CD4-positive, alpha-beta memory T cell (primary cell): ENCODE measurements around the gene TMEM62. TPM values are rescaled to one million over a fixed set of nuclear protein-coding genes. Genes with fewer than 3 reads are reported as not detected.
"Not testable (repeated sequence)": the region's sequence is repeated elsewhere in the genome, so short reads cannot be mapped to it uniquely, and the experiment has no call there.

ENCODE experiments used
- CTCF ChIA-PET: fragments of 350-600 bp; sonication (Branson Sonifier 250); formaldehyde crosslinking; loops from one replicate; lab custom pipeline; 2021; ENCODE audit warnings: inconsistent platforms; ENCODE audit not compliant: partially characterized antibody; lab: Charles Lee
- POLR2A ChIA-PET: fragments of 350-600 bp; sonication (Branson Sonifier 250); formaldehyde crosslinking; loops from one replicate; lab custom pipeline; 2021; ENCODE audit not compliant: partially characterized antibody; lab: Charles Lee
- DNase-seq, 5 donors: peaks; one replicate each; pipeline versions ENCODE4 v3.0.0 to v3.0.0-alpha.2; 2020 to 2022; ENCODE audit warnings: mixed read lengths in 1 of 5
- H3K27ac ChIP-seq: one replicate; pipeline ENCODE4 v1.7.0; 2013; ENCODE audit warnings: low read depth, low read length
- H3K27me3 ChIP-seq: 2 replicates; pipeline ENCODE4 v1.7.0; 2013; ENCODE audit warnings: mild to moderate bottlenecking, low read length, moderate library complexity; ENCODE audit not compliant: insufficient read depth
- H3K36me3 ChIP-seq: 2 replicates; pipeline ENCODE4 v1.7.0; 2013; ENCODE audit warnings: mild to moderate bottlenecking, low read length, moderate library complexity; ENCODE audit not compliant: insufficient read depth
- H3K4me1 ChIP-seq: 2 replicates; pipeline ENCODE4 v1.7.0; 2013; ENCODE audit warnings: mild to moderate bottlenecking, low read length, moderate library complexity; ENCODE audit not compliant: insufficient read depth
- H3K4me3 ChIP-seq, 2 donors: one replicate each; pipeline ENCODE4 v1.7.0; 2013; ENCODE audit warnings: low read length in 2 of 2, mild to moderate bottlenecking in 1 of 2
- H3K9me3 ChIP-seq, 2 donors: one replicate each; pipeline ENCODE4 v1.7.0; 2013; ENCODE audit warnings: low read length in 2 of 2, control low read depth in 1 of 2; ENCODE audit not compliant: control insufficient read depth in 1 of 2
- H3K27ac Mint-ChIP-seq, 7 donors: one replicate each; pipeline ENCODE4 v1.8.0; 2020 to 2021; ENCODE audit warnings: mixed read lengths in 7 of 7, mild to moderate bottlenecking in 6 of 7, inconsistent platforms in 3 of 7, moderate library complexity in 3 of 7
- H3K27me3 Mint-ChIP-seq, 2 donors: one replicate each; pipeline ENCODE4 v1.8.0; 2020 to 2021; ENCODE audit warnings: mixed read lengths in 2 of 2
- H3K36me3 Mint-ChIP-seq, 2 donors: one replicate each; pipeline ENCODE4 v1.8.0; 2020 to 2021; ENCODE audit warnings: mixed read lengths in 2 of 2, inconsistent platforms in 1 of 2, mild to moderate bottlenecking in 1 of 2
- H3K4me1 Mint-ChIP-seq, 4 donors: one replicate each; pipeline ENCODE4 v1.8.0; 2020 to 2021; ENCODE audit warnings: mixed read lengths in 4 of 4, mild to moderate bottlenecking in 1 of 4
- H3K4me3 Mint-ChIP-seq, 8 donors: one replicate each; pipeline ENCODE4 v1.8.0; 2020 to 2021; ENCODE audit warnings: mixed read lengths in 8 of 8, mild to moderate bottlenecking in 7 of 8, moderate library complexity in 6 of 8, inconsistent platforms in 3 of 8
- H3K9me3 Mint-ChIP-seq, 8 donors: one replicate each; pipeline ENCODE4 v1.8.0; 2020 to 2021; ENCODE audit warnings: mixed read lengths in 8 of 8, mild to moderate bottlenecking in 5 of 8, inconsistent platforms in 3 of 8, moderate library complexity in 1 of 8
- intact Hi-C: fragments of 100-400 bp; cut with micrococcal nuclease; formaldehyde crosslinking; loops from one replicate; pipeline ENCODE4 v1.15.1; 2023
- polyA plus RNA-seq, 2 donors: library from polyadenylated mRNA; unstranded; fragments of 300-500 nt; fragmentation: Illumina TruSeq; gene quantifications; one replicate each; pipeline ENCODE4 v1.2.3, GENCODE V29; 2021
- total RNA-seq, 2 experiments: library from RNA; stranded (reverse); gene quantifications; one replicate each; pipeline ENCODE4 v1.2.3, GENCODE V29; 2021

The TMEM62 gene
- total and polyA plus RNA-seq, 4 experiments from 2014 or later: 3.2 to 17.4 (median 12.1) TPM

- Histone ChIP-seq H3K27ac (no peak overlapping the region), H3K4me3 (no peak overlapping the region), H3K36me3 (peaks cover 44% of the 10 kb centered on the region), H3K4me1 (no peaks in the 10 kb centered on the region), H3K27me3 (no peaks in the 10 kb centered on the region), H3K9me3 (no peaks in the 10 kb centered on the region)
- no peak for DNase-seq
- no peaks in the 10 kb centered on the region for H3K27me3 Mint-ChIP-seq
- CTCF ChIA-PET: no interaction called here
- intact Hi-C loops: no loop called here
- POLR2A ChIA-PET: interaction anchor here (1.0 kb wide), 1 partner anchor 11 kb away, joined by 5 read pairs; the partner anchor contains the start of gene CCNDBP1
- peaks cover 47 to 55% of the 10 kb centered on the region in 2 donors for H3K36me3 Mint-ChIP-seq
- H3K4me3 Mint-ChIP-seq: no peak overlapping the region
- H3K4me1 Mint-ChIP-seq: peaks cover 0 to 3% (median under 1%) of the 10 kb centered on the region in 4 donors
- peak overlapping the region in 2 of 7 donors; percentile 51 to 66 for H3K27ac Mint-ChIP-seq
- H3K9me3 Mint-ChIP-seq: peaks cover 0 to 8% (median 5%) of the 10 kb centered on the region in 8 donors
These were observed 63.6 kb downstream of the TMEM62 start for GRCh38 chr15:43196760-43197548.

DNA sequence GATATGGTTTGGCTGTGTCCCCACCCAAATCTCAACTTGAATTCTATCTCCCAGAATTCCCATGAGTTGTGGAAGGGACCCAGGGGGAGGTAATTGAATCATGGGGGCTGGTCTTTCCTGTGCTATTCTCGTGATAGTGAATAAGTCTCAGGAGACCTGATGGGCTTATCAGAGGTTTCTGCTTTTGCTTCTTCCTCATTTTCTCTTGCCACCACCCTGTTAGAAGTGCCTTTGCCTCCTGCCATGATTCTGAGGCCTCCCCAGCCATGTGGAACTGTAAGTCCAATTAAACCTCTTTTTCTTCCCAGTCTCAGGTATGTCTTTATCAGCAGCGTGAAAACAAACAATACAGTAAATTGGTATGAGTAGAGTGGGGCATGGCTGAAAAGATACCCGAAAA lies 64.4 kb downstream of the TMEM62 start:
- H3K27ac Mint-ChIP-seq, DNase-seq, H3K9me3 Mint-ChIP-seq, H3K27me3 Mint-ChIP-seq, H3K4me3 Mint-ChIP-seq, H3K27ac ChIP-seq, CTCF ChIA-PET, H3K9me3 ChIP-seq, H3K4me3 ChIP-seq, H3K4me1 Mint-ChIP-seq, intact Hi-C loops, H3K4me1 ChIP-seq, H3K27me3 ChIP-seq: not testable (repeated sequence)
- H3K36me3 ChIP-seq: peaks cover 36% of the 10 kb centered on the region
- peaks cover 43 to 47% of the 10 kb centered on the region in 2 donors for H3K36me3 Mint-ChIP-seq
- POLR2A ChIA-PET: interaction anchor here (1.0 kb wide), 1 partner anchor 12 kb away, joined by 5 read pairs; the partner anchor contains the start of gene CCNDBP1

- POLR2A ChIA-PET, H3K4me1 Mint-ChIP-seq, H3K9me3 Mint-ChIP-seq, intact Hi-C loops, DNase-seq, H3K27ac Mint-ChIP-seq, H3K4me3 ChIP-seq, H3K9me3 ChIP-seq, H3K27me3 ChIP-seq, H3K4me3 Mint-ChIP-seq, H3K4me1 ChIP-seq, H3K27me3 Mint-ChIP-seq, H3K27ac ChIP-seq: not testable (repeated sequence)
- H3K36me3 Mint-ChIP-seq: peaks cover 40 to 41% of the 10 kb centered on the region in 2 donors
- CTCF ChIA-PET: interaction anchor here (1.1 to 1.8 kb wide), 2 partner anchors 27 to 88 kb away, joined by 3 to 5 read pairs; no protein-coding TSS in a partner anchor
- peaks cover 30% of the 10 kb centered on the region for H3K36me3 ChIP-seq
These were observed 65.2 kb downstream of the TMEM62 start for GRCh38 chr15:43198556-43198955.

DNA sequence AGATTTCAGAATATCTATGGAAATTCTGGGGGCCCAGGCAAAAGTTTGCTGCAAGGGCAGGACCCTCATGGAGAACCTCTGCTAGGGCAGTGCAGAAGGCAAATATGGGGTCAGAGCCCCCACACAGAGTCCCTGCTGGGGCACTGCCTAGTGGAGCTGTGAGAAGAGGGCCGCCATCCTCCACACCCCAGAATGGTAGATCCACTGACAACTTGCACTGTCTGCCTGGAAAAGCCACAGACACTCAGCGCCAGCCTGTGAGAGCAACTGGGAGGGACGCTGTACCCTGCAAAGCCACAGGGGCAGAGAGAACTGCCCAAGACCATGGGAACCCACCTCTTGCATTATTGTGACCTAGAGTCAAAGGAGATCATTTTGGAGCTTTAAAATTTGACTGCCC lies 65.6 kb downstream of the TMEM62 start:
- Mint-ChIP-seq H3K9me3 (peaks cover 0 to 8% (median 5%) of the 10 kb centered on the region in 8 donors), H3K4me3 (no peak overlapping the region), H3K4me1 (peaks cover 0 to 1% (median 0%) of the 10 kb centered on the region in 4 donors), H3K27me3 (no peaks in the 10 kb centered on the region), H3K36me3 (peaks cover 40 to 41% of the 10 kb centered on the region in 2 donors), H3K27ac (no peak overlapping the region)
- Histone ChIP-seq H3K4me3 (no peak overlapping the region), H3K9me3 (no peaks in the 10 kb centered on the region), H3K36me3 (peaks cover 28% of the 10 kb centered on the region), H3K4me1 (no peaks in the 10 kb centered on the region), H3K27ac (no peak overlapping the region), H3K27me3 (no peaks in the 10 kb centered on the region)
- intact Hi-C loops: no loop called here
- ChIA-PET CTCF (interaction anchor here (1.1 to 1.8 kb wide), 2 partner anchors 27 to 87 kb away, joined by 3 to 5 read pairs; no protein-coding TSS in a partner anchor), POLR2A (no interaction called here)
- DNase-seq: no peak

DNA sequence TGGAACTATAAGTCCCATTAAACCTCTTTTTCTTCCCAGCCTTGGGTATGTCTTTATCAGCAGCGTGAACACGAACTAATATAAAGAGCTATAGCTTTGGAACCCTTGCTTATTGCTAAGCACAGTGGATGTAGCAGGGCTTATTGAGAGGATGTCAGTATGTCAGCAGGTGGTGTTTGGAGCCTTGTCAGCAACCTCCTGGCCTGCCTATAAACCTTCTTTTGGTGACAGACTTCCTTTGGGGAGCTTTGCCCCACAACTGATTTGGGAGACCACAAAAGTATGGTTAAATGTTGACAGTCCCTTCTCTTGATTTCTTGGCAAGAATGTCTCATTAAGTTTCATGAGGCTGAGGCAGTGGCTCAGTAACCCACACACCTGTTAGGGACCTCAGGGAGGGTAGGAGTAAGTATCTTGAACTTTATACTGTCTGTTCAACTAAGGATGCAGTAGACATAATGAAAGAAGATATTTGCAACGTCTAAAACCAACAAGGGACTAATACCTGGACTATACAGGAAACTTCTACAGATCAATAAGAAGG lies 66.6 kb downstream of the TMEM62 start:
- ChIA-PET CTCF (interaction anchor here (1.8 kb wide), 1 partner anchor 86 kb away, joined by 5 read pairs; no protein-coding TSS in a partner anchor), POLR2A (interaction anchor here (1.0 kb wide), 1 partner anchor 15 kb away, joined by 3 read pairs; the partner anchor contains the start of gene CCNDBP1)
- Histone ChIP-seq H3K27ac (no peak overlapping the region), H3K4me1 (no peaks in the 10 kb centered on the region), H3K4me3 (no peak overlapping the region), H3K27me3 (no peaks in the 10 kb centered on the region), H3K36me3 (peaks cover 20% of the 10 kb centered on the region), H3K9me3 (no peaks in the 10 kb centered on the region)
- H3K27me3 Mint-ChIP-seq: no peaks in the 10 kb centered on the region
- H3K4me3 Mint-ChIP-seq: no peak overlapping the region
- DNase-seq: no peak
- intact Hi-C loops: no loop called here
- H3K27ac Mint-ChIP-seq: peak overlapping the region in 2 of 7 donors; percentile 0 to 46
- peaks cover 0 to 8% (median 5%) of the 10 kb centered on the region in 8 donors for H3K9me3 Mint-ChIP-seq
- H3K36me3 Mint-ChIP-seq: peaks cover 31 to 33% of the 10 kb centered on the region in 2 donors
- peaks cover 0 to 6% (median 3%) of the 10 kb centered on the region in 4 donors for H3K4me1 Mint-ChIP-seq

DNA sequence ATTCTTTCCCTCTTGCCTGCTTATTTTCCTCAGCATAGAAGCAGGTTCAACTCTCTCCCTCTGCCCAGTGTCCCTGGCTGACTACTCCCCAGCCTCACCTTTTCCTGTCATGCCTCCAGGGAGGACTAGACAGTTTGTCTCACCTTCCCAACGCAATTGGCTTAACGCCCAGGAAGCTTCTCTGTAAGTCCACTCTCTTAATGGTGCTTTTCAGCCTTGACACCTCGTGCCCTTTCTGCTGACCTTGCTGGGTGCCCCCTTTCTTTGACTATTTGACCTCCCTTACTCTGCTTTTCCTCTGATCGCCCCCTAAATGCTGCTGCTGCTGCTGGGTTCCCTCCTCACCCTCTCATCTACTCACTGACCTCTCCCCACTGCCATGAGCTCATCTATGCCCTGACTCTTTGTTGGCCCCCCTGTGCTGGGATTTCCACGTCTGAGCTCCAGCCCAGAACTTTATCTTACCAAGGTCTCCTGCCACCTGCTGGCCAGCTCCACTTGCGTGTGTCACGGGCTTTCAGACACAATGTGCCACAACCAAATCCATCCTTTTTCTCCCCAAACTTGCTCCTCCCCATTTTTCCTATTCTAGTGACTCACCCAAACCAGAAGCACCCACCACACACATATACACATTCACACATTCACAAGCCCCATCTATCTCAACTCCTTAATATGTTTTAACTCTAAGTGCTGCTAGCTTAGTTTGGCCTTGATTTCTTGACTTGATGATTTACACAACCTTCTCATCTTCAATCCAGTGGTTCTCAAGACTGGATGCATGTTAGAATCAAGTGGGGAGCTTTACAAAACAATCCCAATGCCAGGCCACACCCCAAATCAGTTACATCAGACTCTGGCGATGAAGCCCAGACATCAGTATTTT lies 70.9 kb downstream of the TMEM62 start:
- ChIA-PET CTCF (interaction anchor here (0.6 to 2.8 kb wide), 36 partner anchors 10 to 675 kb away, joined by 3 to 14 read pairs (median 3); partner anchors contain the start of genes CCNDBP1 and UBR1), POLR2A (interaction anchor here (0.8 kb wide), 1 partner anchor 19 kb away, joined by 4 read pairs; the partner anchor contains the start of gene CCNDBP1)
- peaks cover 5 to 7% of the 10 kb centered on the region in 2 donors for H3K27me3 Mint-ChIP-seq
- H3K9me3 Mint-ChIP-seq: peaks cover 0 to 2% (median 0%) of the 10 kb centered on the region in 8 donors
- DNase-seq: peak; percentile 24 to 54 (median 34)
- Histone ChIP-seq H3K36me3 (no peaks in the 10 kb centered on the region), H3K4me3 (no peak overlapping the region), H3K4me1 (no peaks in the 10 kb centered on the region), H3K9me3 (no peaks in the 10 kb centered on the region), H3K27me3 (no peaks in the 10 kb centered on the region), H3K27ac (no peak overlapping the region)
- intact Hi-C loops: loop anchor here (1.0 kb wide), 1 partner anchor 17 kb away; no protein-coding TSS in a partner anchor
- H3K4me1 Mint-ChIP-seq: peaks cover 0 to 6% (median 3%) of the 10 kb centered on the region in 4 donors
- no peak overlapping the region for H3K4me3 Mint-ChIP-seq
- H3K27ac Mint-ChIP-seq: peak overlapping the region in 4 of 7 donors; percentile 1 to 53 (median 18)
- peaks cover 2 to 6% of the 10 kb centered on the region in 2 donors for H3K36me3 Mint-ChIP-seq
